Endothelial cell of umbilical vein (primary cell): ENCODE results near the gene KCNN1. TPM values are rescaled to one million over a fixed set of nuclear protein-coding genes. Genes with fewer than 3 reads are reported as not detected.

Source experiments
- BruUV-seq: library from RNA; stranded (reverse); fragments of 400-500 nt; replicated peaks from 2 replicates; lab custom pipeline; 2021; lab: Mats Ljungman, UMichigan
- CTCF ChIA-PET: fragments of 300-600, 350-600 bp; sonication (Branson Sonifier 250); formaldehyde crosslinking; loops from one replicate; lab custom pipeline; 2021; ENCODE audit warnings: antibody characterized with exemption, inconsistent platforms; lab: Charles Lee
- POLR2A ChIA-PET: fragments of 300-600, 350-600 bp; sonication (Branson Sonifier 250); formaldehyde crosslinking; loops from one replicate; lab custom pipeline; 2021; ENCODE audit warnings: antibody characterized with exemption, inconsistent platforms; lab: Charles Lee
- DNase-seq: peaks from one replicate; pipeline ENCODE4 v3.0.0-alpha.2; 2011; ENCODE audit warnings: low read depth, low spot score
- FAIRE-seq: peaks from 2 replicates; lab custom pipeline; 2011; peaks lifted over from hg19 to GRCh38; lab: Jason Lieb, UNC
- H2AFZ ChIP-seq: 2 replicates; pipeline ENCODE4 v1.6.0; 2012; ENCODE audit warnings: low read depth, low read length, control low read depth, inconsistent platforms
- H3K27ac ChIP-seq: 2 replicates; pipeline ENCODE4 v1.5.1; 2011; ENCODE audit warnings: low read depth, mild to moderate bottlenecking, control low read depth, low read length, moderate library complexity; ENCODE audit not compliant: insufficient read depth
- H3K27me3 ChIP-seq, 2 experiments: 2 replicates each; pipeline versions ENCODE4 v1.6.0 to v1.6.1; 2011; ENCODE audit warnings: low read length in 2 of 2, mixed read lengths in 1 of 2; ENCODE audit not compliant: control insufficient read depth in 2 of 2, insufficient read depth in 2 of 2
- H3K36me3 ChIP-seq, 2 experiments: 2 replicates in 1 of 2; 3 replicates in 1 of 2; pipeline ENCODE4 v1.5.1; 2011; ENCODE audit warnings: low read length in 2 of 2, mild to moderate bottlenecking in 1 of 2, moderate library complexity in 1 of 2; ENCODE audit not compliant: control insufficient read depth in 2 of 2, insufficient read depth in 2 of 2; ENCODE audit errors: extremely low read depth in 1 of 2
- H3K4me1 ChIP-seq: 3 replicates; pipeline ENCODE4 v1.5.1; 2011; ENCODE audit warnings: mild to moderate bottlenecking, low read length; ENCODE audit not compliant: control insufficient read depth, insufficient read depth; ENCODE audit errors: extremely low read depth
- H3K4me2 ChIP-seq: 2 replicates; pipeline ENCODE4 v1.6.1; 2011; ENCODE audit warnings: low read length, control low read depth, mixed read lengths; ENCODE audit not compliant: insufficient read depth
- H3K4me3 ChIP-seq, 3 experiments: fragments of 200-600 bp in 1 of 3; sonication (generic), shearing (Covaris generic) in 1 of 3; replicated peaks in 1 of 3; 2 replicates each; pipeline ENCODE4 v1.5.1; 2011 to 2016; ENCODE audit warnings: control low read depth in 3 of 3, low read length in 3 of 3, mild to moderate bottlenecking in 2 of 3, inconsistent platforms in 1 of 3, low read depth in 1 of 3, moderate library complexity in 1 of 3; ENCODE audit not compliant: insufficient read depth in 1 of 3
- H3K79me2 ChIP-seq: 2 replicates; pipeline ENCODE4 v1.6.0; 2012; ENCODE audit warnings: low read length, inconsistent platforms; ENCODE audit not compliant: control insufficient read depth, insufficient read depth
- H3K9ac ChIP-seq: replicated peaks from 2 replicates; pipeline ENCODE3; 2011; ENCODE audit warnings: low read length, control low read depth; ENCODE audit not compliant: insufficient read depth; ENCODE audit errors: extremely low read depth
- H3K9me1 ChIP-seq: replicated peaks from 3 replicates; pipeline ENCODE4 v1.6.0; 2011; ENCODE audit warnings: mild to moderate bottlenecking, low read length; ENCODE audit not compliant: control insufficient read depth, insufficient read depth; ENCODE audit errors: extremely low read depth
- H3K9me3 ChIP-seq: replicated peaks from 2 replicates; pipeline ENCODE4 v1.5.1; 2012; ENCODE audit warnings: low read length, inconsistent platforms; ENCODE audit not compliant: control insufficient read depth, insufficient read depth
- H4K20me1 ChIP-seq: replicated peaks from 2 replicates; pipeline ENCODE3; 2011; ENCODE audit warnings: mild to moderate bottlenecking, low read length; ENCODE audit not compliant: control insufficient read depth, insufficient read depth; ENCODE audit errors: extremely low read depth
- EZH2 ChIP-seq: IDR thresholded peaks from 2 replicates; pipeline ENCODE4 v1.6.1; 2012; ENCODE audit warnings: borderline replicate concordance, low read depth, mild to moderate bottlenecking, moderate library complexity, low read length, inconsistent platforms; ENCODE audit not compliant: severe bottlenecking
- FOS ChIP-seq: IDR thresholded peaks from 2 replicates; pipeline ENCODE4 v1.6.1; 2011; ENCODE audit warnings: mild to moderate bottlenecking, low read length, moderate library complexity, borderline replicate concordance; ENCODE audit not compliant: insufficient read depth
- GATA2 ChIP-seq: IDR thresholded peaks from 2 replicates; pipeline ENCODE4 v1.7.0; 2011; ENCODE audit warnings: low read depth, mild to moderate bottlenecking, moderate library complexity, mixed read lengths, low read length; ENCODE audit not compliant: insufficient read length, insufficient read depth
- JUN ChIP-seq: IDR thresholded peaks from 2 replicates; pipeline ENCODE4 v1.6.1; 2011; ENCODE audit warnings: borderline replicate concordance, low read depth; ENCODE audit not compliant: insufficient read length, insufficient read depth
- MYC ChIP-seq: IDR thresholded peaks from one replicate; pipeline ENCODE4 v1.6.1; 2011; ENCODE audit warnings: mild to moderate bottlenecking, low read depth, low read length
- POLR2A ChIP-seq: IDR thresholded peaks from 2 replicates; pipeline ENCODE4 v1.6.1; 2012; ENCODE audit warnings: low read depth, mild to moderate bottlenecking, control low read depth, low read length
- POLR2AphosphoS5 ChIP-seq: IDR thresholded peaks from 2 replicates; pipeline ENCODE4 v1.6.1; 2012; ENCODE audit warnings: low read depth, mild to moderate bottlenecking, control low read depth, low read length, moderate library complexity; ENCODE audit not compliant: insufficient read depth
- dilution Hi-C: fragments of 300-500 bp; cut with MboI; formaldehyde crosslinking; loops from one replicate; pipeline ENCODE4 v1.15.0; 2019; ENCODE audit warnings: low sequenced_read_pairs; ENCODE audit not compliant: extremely low pct_ligation_motif_present
- intact Hi-C: fragments of 100-400 bp; cut with micrococcal nuclease; formaldehyde crosslinking; loops from one replicate; pipeline ENCODE4 v1.10.0; 2022
- polyA plus RNA-seq, 4 experiments: library from polyadenylated mRNA; depleted of rRNA in 3 of 4; stranded (reverse) in 3 of 4; unstranded in 1 of 4; fragments of >200 nt; gene quantifications; 2 replicates each; pipeline versions ENCODE4 v1.2.1 to v1.2.3, GENCODE V29; 2011 to 2012; ENCODE audit warnings: missing spikeins in 1 of 4
- total RNA-seq: library from RNA; stranded (reverse); gene quantifications from 2 replicates; pipeline ENCODE4 v1.2.3, GENCODE V29; 2021
- TF ChIP-seq, protein P1 (sequence below): IDR thresholded peaks from 2 replicates; pipeline ENCODE4 v1.6.1; 2011; ENCODE audit not compliant: insufficient read depth, insufficient read length
- TF ChIP-seq, protein P2 (sequence below), 2 donors: IDR thresholded peaks; 1 replicate in 1 of 2; 2 replicates in 1 of 2; pipeline ENCODE4 v1.5.1; 2011; ENCODE audit warnings: low read length in 2 of 2, mild to moderate bottlenecking in 2 of 2, moderate library complexity in 2 of 2, control low read depth in 1 of 2, inconsistent platforms in 1 of 2, low read depth in 1 of 2; ENCODE audit not compliant: insufficient read depth in 1 of 2; ENCODE audit errors: extremely low read depth in 1 of 2

KCNN1 gene
- total and polyA plus RNA-seq, 2 donors (not counting 3 experiments of a cell fraction or from before 2014, with no cell fraction given), result 0.18 to 0.80 TPM

DNA sequence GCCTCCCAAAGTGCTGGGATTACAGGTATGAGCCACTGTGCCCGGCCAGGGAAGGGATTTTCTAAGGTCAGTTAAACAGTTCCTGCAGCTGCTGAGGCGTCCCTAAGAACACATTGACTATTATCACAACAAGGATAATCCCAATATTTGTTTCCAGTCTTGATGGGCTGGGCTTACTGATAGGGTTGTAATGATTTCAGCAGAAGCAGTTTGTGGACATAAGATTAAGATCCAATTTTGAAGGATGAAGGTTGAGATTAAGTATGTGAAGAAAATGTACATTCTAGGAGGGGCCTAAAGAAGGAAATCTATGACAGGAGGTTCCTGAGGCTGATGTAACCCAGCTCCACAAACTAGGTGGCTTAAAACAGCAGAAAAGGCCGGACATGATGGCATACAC is 44.8 kb upstream of the KCNN1 start:
- CTCF ChIA-PET, result interaction anchor here (1.0 kb wide), 1 partner anchor 11 kb away, joined by 3 read pairs; the partner anchor contains the start of gene CCDC124
- H3K9me3 ChIP-seq, result no peaks in the 10 kb centered on the region
- no peaks in the 10 kb centered on the region for H3K79me2 ChIP-seq
- H2AFZ ChIP-seq, result no peak overlapping the region
- FAIRE-seq, result no peak
- no peaks in the 10 kb centered on the region for H3K36me3 ChIP-seq
- H4K20me1 ChIP-seq, result no peaks in the 10 kb centered on the region
- H3K9ac ChIP-seq, result no peak overlapping the region
- H3K4me3 ChIP-seq, result no peak overlapping the region
- H3K4me1 ChIP-seq, result no peaks in the 10 kb centered on the region
- no peak overlapping the region for H3K4me2 ChIP-seq
- no peaks in the 10 kb centered on the region for H3K9me1 ChIP-seq
- BruUV-seq, result no TSS peak
- intact Hi-C loops, result no loop called here
- H3K27me3 ChIP-seq, result peaks cover 0 to 2% of the 10 kb centered on the region in 2 experiments
- TF ChIP-seq FOS, result no peak
- no peak for TF ChIP-seq EZH2
- no peak for TF ChIP-seq POLR2A
- TF ChIP-seq, protein P1, sequence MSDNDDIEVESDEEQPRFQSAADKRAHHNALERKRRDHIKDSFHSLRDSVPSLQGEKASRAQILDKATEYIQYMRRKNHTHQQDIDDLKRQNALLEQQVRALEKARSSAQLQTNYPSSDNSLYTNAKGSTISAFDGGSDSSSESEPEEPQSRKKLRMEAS, result no peak
- no peak for TF ChIP-seq JUN
- no peak for TF ChIP-seq POLR2AphosphoS5
- no peak for TF ChIP-seq MYC
- no peak for TF ChIP-seq GATA2
- TF ChIP-seq, protein P2, sequence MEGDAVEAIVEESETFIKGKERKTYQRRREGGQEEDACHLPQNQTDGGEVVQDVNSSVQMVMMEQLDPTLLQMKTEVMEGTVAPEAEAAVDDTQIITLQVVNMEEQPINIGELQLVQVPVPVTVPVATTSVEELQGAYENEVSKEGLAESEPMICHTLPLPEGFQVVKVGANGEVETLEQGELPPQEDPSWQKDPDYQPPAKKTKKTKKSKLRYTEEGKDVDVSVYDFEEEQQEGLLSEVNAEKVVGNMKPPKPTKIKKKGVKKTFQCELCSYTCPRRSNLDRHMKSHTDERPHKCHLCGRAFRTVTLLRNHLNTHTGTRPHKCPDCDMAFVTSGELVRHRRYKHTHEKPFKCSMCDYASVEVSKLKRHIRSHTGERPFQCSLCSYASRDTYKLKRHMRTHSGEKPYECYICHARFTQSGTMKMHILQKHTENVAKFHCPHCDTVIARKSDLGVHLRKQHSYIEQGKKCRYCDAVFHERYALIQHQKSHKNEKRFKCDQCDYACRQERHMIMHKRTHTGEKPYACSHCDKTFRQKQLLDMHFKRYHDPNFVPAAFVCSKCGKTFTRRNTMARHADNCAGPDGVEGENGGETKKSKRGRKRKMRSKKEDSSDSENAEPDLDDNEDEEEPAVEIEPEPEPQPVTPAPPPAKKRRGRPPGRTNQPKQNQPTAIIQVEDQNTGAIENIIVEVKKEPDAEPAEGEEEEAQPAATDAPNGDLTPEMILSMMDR (IDR thresholded peaks at IDR 0.05; ENCODE audit: extremely low read depth in 1 of 2, insufficient read depth in 1 of 2, low read depth in 1 of 2, low read length in 2 of 2), result no peak
- dilution Hi-C loops, result no loop called here
- no peak for DNase-seq
- H3K27ac ChIP-seq, result no peak overlapping the region
- POLR2A ChIA-PET, result no interaction called here
